B cell (primary cell): ENCODE measurements around the gene CCNI.

ENCODE experiments used
- CTCF ChIP-seq: fragments of 200-600 bp; IDR thresholded peaks from one replicate; pipeline ENCODE4 v1.8.0; 2022; ENCODE audit warnings: antibody characterized with exemption, mild to moderate bottlenecking
- EZH2 ChIP-seq: IDR thresholded peaks from 2 replicates; pipeline ENCODE4 v1.6.1; 2012; ENCODE audit warnings: borderline replicate concordance, low read depth, mild to moderate bottlenecking, moderate library complexity, low read length; ENCODE audit not compliant: insufficient read depth, poor library complexity, severe bottlenecking

GRCh38 chr4:77002321-77003107 lies 73.3 kb downstream of the CCNI start:
- TF ChIP-seq CTCF (no peak), EZH2 (no peak)
